Pulmonary artery endothelial cell (primary cell): Measurements from ENCODE around the gene WDR74. TPM values are rescaled to one million over a fixed set of nuclear protein-coding genes. Genes with fewer than 3 reads are reported as not detected.
A peak's percentile ranks its signal among the peaks of the same experiment; 100 is the strongest.

Experiments
- DNase-seq: peaks from one replicate; pipeline ENCODE4 v3.0.0-alpha.2; 2011; ENCODE audit warnings: low read depth, low spot score
- total RNA-seq: library from RNA; depleted of rRNA; stranded (reverse); fragments of >200 nt; gene quantifications from 2 replicates; pipeline ENCODE4 v1.2.3, GENCODE V29; 2014

WDR74 gene
- total RNA-seq, 1 donor from 2014 or later: 71.2 TPM

DNA sequence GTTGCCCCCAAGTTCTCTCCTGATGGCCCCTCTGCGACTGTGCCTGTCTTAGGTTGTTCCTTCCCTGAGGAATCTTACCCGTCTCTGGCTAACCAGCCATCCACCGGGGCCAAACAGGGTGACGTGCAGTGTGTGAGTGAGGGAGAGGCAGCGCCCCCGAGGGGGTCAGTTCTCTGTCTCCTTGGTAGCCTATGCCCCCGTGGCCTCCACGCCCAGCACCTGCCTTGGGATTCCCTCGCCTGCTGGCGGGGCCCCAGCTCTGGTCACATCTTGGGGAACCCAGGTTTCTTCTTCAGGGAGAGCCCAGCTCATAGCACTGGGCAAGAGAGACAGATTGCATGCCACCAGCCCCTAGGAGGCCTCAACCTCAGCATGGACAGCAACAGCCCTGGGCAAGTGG lies 39.9 kb downstream of the WDR74 start:
- no peak for DNase-seq

DNA sequence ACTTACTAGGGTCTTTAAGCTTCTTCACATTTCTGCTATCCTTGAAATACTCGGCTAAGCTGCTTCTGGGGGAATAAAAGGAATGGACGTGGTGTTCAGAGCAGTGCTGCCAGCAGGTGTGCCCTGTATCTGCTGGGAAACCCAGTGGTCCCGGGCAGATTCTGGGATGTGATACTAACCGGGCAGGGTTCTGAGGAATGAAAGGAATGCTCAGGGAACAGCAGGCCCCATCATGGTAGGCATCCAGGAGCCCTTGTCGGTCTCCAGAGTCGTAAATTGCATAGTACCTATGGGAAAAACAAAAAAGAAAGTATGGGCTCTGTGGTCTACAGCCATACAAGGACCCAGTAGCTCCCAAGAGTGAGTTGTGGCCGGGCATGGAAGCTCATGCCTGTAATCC lies 43.1 kb downstream of the WDR74 start:
- DNase-seq: no peak

DNA sequence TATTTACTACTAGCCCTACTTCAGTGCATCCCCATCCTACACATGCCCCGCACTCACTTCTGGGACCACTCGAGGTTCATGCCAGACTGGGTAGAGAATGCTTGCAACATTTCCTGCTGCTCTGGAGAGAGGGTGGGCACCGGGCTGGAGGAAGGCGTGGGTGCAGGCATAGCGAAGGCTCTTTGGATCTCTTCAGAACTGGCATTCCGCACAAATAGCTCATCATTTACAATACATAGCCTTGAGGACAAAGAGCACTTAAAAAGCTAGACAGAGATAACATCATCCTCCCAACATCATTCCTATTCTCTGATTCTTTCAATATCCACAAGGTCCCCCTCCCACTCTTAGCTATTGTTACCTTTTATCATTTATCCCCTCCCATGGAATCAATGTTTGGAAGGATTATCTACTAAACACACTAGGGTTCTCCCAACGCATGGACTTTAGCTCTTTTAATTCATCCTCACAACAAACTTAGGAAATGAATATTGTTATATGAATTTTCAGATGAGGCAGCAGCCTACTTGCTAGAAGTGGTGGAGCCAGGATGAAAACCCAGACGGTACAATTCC lies 45.1 kb downstream of the WDR74 start:
- DNase-seq: no peak

DNA sequence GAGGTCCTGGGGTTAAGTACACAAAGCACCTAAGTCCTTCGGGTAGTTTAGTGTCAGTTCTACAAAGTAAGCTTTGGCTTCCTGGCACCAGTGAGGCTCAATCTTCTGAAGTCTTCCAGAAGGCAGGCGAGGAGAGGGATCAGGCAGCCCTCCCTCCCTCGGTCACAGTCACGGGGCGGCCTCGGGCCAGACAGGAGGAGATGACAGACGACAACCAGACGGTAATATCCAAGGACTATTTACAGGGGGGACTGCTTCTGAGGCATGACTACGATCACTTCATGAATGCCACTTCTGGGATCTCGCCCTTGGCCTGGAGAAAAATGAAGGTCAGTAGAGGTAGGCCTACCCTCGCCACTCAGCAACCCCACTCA lies 47.2 kb downstream of the WDR74 start:
- DNase-seq: no peak

DNA sequence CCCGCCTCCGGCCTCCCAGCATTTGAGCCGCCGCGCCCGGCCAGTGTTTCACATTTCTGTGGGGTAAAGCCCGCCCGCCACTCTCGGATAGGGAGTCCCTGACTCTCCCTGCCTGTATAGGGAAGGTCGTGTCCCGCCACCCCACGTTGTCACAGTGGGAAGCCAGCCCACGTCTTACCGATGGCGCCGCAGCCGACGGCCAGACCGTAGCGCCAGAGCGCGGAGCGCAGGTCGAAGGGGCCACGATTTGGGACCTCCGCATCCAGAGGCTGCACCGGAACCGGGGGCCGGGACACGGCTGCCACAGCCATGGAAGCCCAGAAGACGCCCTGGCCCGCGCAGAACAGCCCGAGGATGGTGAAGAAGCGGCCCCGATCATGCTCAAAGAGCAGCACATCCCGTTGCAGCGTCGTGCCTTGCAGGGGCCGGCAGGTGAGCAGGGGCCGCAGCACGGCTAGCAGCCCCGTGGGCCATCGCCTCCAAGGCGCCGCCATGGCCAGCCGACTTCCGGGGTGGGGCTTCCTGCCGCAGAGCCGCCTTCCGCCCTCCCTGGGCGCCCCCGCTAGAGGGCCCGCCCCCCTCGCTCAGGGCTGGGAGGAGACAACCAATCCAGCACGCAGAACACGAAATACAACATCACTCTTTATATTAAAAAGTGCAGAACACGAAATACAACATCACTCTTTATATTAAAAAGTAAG lies 47.7 kb downstream of the WDR74 start, which contains the start of gene TMEM223:
Gene TMEM223 (minus strand): TSS at position 506 of the 701 bp plus-strand sequence. CDS start 12 bp downstream, at position 494.
- DNase-seq: no peak

DNA sequence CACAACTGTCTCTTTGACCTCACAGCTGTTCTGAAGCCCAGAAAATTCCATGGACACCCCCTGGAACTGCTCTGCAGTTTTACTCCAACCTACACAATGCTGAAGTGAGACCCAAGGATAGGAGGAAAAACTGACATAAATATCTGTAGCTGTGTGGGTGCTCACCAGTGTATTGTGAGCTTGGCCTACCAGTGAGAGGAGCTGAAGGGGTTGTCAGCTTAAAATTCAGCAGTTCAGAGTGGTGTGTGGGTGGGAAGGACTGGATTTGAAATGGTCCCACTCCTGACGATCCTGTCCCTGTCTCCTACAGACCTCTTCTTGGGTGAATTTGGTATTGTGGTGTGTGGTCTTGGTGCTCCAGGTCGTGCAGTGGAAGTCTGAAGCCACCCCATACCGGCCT lies 49.8 kb downstream of the WDR74 start:
- no peak for DNase-seq

DNA sequence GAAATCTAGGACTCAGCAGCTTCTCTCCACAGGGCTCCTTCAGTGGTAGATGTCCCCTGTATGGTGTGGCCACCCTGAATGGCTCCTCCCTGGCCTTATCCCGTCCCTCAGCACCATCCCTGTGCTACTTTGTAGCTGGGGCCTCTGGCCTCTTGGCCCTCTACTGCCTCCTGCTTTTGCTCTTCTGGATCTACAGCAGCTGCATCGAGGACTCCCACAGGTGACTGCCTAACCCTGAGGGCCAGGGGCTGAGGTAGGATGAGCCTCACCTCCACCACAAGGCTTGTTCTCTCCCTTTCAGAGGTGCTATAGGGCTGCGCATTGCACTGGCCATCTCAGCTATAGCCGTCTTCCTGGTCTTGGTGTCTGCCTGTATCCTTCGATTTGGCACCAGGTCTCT lies 50.4 kb downstream of the WDR74 start:
- no peak for DNase-seq

DNA sequence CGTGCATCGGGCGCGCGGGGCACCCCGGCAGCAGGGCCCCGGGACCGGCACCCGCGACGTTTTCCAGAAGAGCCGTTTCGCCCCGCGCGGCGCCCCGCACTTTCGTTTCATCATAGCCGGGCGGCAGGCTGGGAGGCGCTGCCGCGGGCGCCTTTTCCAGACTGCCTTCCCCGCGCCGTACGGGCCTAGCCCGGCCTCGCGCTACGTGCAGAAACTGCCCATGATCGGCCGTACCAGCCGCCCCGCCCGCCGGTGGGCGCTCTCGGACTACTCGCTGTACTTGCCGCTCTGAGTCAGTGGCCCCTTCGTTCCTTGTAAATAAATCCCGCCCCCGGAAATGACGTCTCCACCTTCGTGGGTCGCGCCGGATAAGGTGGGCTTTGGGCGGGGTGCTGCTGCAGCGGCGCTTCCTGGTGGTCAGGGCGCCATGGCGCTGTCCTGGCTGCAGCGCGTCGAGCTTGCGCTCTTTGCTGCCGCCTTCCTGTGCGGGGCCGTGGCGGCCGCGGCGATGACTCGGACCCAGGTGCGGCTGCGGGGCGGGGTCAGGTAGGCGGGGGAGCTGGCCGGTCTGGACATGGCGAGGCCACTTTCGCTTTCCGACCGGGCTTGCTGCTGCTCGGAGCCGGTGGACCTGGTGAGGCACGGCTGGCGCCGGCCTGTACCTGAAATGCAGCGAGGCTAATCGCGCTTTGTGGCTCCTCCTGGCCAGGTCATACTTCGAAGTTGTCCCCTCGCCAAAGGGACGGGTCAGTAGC lies 52.2 kb downstream of the WDR74 start, which contains the start of gene TMEM179B:
Gene TMEM179B (plus strand): TSS at position 398 of the 755 bp plus-strand sequence. CDS start 30 bp downstream, at position 428.
- peak; percentile 91 for DNase-seq

DNA sequence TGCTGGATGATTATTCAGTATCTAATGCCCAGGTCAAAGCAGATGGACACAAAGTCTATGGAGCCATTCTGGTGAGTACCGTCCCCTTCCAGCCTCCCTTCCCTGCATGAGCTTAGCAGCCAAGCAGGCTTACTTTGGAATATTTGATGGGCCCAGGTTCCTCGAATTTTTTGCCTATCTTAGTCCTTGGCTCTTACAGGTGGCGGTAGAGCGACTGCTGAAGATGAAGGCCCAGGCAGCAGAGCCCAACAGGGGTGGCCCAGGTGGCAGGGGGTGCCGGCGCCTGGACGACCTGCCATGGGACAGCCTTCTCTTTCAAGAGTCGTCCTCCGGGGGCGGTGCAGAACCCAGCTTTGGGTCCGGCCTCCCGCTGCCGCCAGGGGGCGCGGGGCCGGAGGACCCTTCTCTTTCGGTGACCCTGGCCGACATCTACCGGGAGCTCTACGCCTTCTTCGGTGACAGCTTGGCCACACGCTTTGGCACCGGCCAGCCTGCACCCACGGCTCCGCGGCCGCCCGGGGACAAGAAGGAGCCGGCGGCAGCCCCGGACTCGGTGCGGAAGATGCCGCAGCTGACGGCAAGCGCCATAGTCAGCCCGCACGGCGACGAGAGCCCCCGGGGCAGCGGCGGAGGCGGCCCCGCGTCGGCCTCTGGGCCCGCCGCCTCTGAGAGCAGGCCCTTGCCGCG lies 52.9 kb downstream of the WDR74 start:
- DNase-seq: no peak

Other genes with a start within 250 kb of the WDR74 start
- 7.7 and 9.6 TPM in 2 replicates for gene TUT1, start 248.1 kb downstream of the WDR74 start, total RNA-seq
- 262 and 269 TPM in 2 replicates for gene MTA2, start 237.7 kb downstream of the WDR74 start, total RNA-seq
- gene EML3, start 226.8 kb downstream of the WDR74 start, total RNA-seq: 32.1 and 34.8 TPM in 2 replicates
- 6.1 and 11.1 TPM in 2 replicates for gene ROM1, start 226.3 kb downstream of the WDR74 start, total RNA-seq
- gene B3GAT3, start 217.6 kb downstream of the WDR74 start, total RNA-seq: 17.0 and 19.3 TPM in 2 replicates
- gene GANAB, start 193.0 kb downstream of the WDR74 start, total RNA-seq: 272 and 287 TPM in 2 replicates
- gene INTS5, start 186.3 kb downstream of the WDR74 start, total RNA-seq: 25.5 and 26.2 TPM in 2 replicates
- gene C11orf98, start 174.4 kb downstream of the WDR74 start, total RNA-seq: 40.5 and 49.2 TPM in 2 replicates
- gene CSKMT, start 174.3 kb downstream of the WDR74 start, total RNA-seq: 7.5 TPM in 2 replicates
- gene UQCC3, start 167.9 kb downstream of the WDR74 start, total RNA-seq: 10.0 and 13.0 TPM in 2 replicates
- gene LBHD1, start 167.3 kb downstream of the WDR74 start, total RNA-seq: 2.3 and 3.3 TPM in 2 replicates
- gene UBXN1, start 160.5 kb downstream of the WDR74 start, total RNA-seq: 153 and 182 TPM in 2 replicates
- gene LRRN4CL, start 150.1 kb downstream of the WDR74 start, total RNA-seq: under 0.01 and 0.04 TPM in 2 replicates
- gene BSCL2, start 132.2 kb downstream of the WDR74 start, total RNA-seq: 18.8 and 20.9 TPM in 2 replicates
- not detected in 2 replicates for gene GNG3, start 131.9 kb downstream of the WDR74 start, total RNA-seq
- gene HNRNPUL2, start 112.1 kb downstream of the WDR74 start, total RNA-seq: 11.6 and 14.2 TPM in 2 replicates
- gene TTC9C, start 111.1 kb downstream of the WDR74 start, total RNA-seq: 32.8 and 34.2 TPM in 2 replicates
- 8.7 and 12.1 TPM in 2 replicates for gene ZBTB3, start 85.4 kb downstream of the WDR74 start, total RNA-seq
- gene POLR2G, start 78.0 kb downstream of the WDR74 start, total RNA-seq: 58.6 and 85.9 TPM in 2 replicates
- 20.3 and 29.1 TPM in 2 replicates for gene TAF6L, start 68.2 kb downstream of the WDR74 start, total RNA-seq
- gene TMEM179B, start 52.2 kb downstream of the WDR74 start, total RNA-seq: 25.2 and 30.3 TPM in 2 replicates
- 12.5 and 14.1 TPM in 2 replicates for gene TMEM223, start 47.6 kb downstream of the WDR74 start, total RNA-seq
- 14.8 and 38.9 TPM in 2 replicates for gene NXF1, start 34.1 kb downstream of the WDR74 start, total RNA-seq
- 35.9 and 39.6 TPM in 2 replicates for gene STX5, start 7.5 kb downstream of the WDR74 start, total RNA-seq
- 0.26 TPM in 1 of 2 replicates, not detected in the other for gene TEX54, start 6.7 kb downstream of the WDR74 start, total RNA-seq
- gene SLC3A2, start 41.3 kb upstream of the WDR74 start, total RNA-seq: 140 and 175 TPM in 2 replicates
- not detected in 2 replicates for gene CHRM1, start 81.8 kb upstream of the WDR74 start, total RNA-seq
- not detected in 2 replicates for gene SLC22A6, start 145.4 kb upstream of the WDR74 start, total RNA-seq
- gene SLC22A8, start 176.3 kb upstream of the WDR74 start, total RNA-seq: not detected in 2 replicates